ENCODE results near the gene PPP2CA.
"Not testable (repeated sequence)": the region's sequence is repeated elsewhere in the genome, so short reads cannot be mapped to it uniquely, and the experiment has no call there.

PPP2CA gene

DNA sequence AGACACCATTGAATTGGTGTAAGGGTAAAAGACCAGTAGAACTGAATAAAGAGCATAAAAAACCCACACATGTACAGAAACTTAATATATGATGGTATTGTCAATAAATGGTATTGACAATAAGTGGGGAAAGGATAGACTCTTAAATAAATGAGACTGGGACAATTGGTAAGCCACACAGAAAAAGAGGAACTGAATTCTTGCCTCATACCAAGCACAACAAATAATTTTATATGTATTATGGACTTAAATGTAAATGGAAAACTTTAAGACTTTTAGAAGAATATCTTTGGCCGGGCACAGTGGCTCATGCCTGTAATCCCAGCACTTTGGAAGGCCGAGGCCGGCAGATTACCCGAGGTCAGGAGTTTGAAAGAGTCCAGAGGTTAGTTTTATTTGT, 37.9 kb upstream of the PPP2CA start (continued):
- TF ChIP-seq, protein P1, sequence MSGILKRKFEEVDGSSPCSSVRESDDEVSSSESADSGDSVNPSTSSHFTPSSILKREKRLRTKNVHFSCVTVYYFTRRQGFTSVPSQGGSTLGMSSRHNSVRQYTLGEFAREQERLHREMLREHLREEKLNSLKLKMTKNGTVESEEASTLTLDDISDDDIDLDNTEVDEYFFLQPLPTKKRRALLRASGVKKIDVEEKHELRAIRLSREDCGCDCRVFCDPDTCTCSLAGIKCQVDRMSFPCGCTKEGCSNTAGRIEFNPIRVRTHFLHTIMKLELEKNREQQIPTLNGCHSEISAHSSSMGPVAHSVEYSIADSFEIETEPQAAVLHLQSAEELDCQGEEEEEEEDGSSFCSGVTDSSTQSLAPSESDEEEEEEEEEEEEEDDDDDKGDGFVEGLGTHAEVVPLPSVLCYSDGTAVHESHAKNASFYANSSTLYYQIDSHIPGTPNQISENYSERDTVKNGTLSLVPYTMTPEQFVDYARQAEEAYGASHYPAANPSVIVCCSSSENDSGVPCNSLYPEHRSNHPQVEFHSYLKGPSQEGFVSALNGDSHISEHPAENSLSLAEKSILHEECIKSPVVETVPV (CRISPR knock-in tag; IDR thresholded peaks at IDR 0.05): no peak
- TF ChIP-seq ZC3H10 (CRISPR knock-in tag; IDR thresholded peaks at IDR 0.05): no peak
- no peak for TF ChIP-seq ISL1 (CRISPR knock-in tag; IDR thresholded peaks at IDR 0.05)

DNA sequence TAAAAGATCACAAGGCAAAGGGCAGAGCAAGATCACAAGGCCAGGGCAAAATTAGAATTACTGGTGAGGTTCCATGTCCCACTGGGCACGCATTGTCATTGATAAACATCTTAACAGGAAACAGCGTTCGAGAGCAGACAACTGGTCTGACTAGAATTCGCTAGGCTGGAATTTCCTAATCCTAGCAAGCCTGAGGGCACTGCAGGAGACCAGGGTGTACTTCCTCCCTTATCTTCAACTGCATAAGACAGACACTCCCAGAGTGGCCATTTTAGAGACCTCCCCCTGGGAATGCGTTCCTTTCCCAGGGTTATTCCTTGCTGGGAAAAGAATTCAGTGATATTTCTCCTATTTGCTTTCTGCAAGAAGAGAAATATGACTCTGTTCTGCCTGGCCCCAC, 36.8 kb upstream of the PPP2CA start:
- ATAC-seq: not testable (repeated sequence)

DNA sequence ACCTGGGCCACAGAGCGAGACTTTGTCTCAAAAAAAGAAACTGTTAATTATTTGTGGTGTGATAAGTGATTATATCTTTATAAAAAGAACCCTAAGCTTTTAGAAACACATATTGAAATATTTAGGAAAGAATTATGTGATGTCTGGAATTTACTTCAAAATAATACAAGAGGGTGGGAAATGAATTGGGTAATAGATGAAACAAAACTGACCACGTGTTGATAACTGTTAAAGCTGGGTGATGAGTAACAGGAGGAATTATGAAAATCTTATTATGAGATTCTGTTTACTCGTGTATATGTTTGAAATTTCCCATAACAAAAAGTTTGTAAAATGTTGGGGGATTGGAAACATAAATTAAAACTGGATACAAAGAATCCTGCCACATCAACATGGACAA, 33.0 kb upstream of the PPP2CA start:
- no peak for TF ChIP-seq SNAI2 (CRISPR knock-in tag; IDR thresholded peaks at IDR 0.05)
- TF ChIP-seq TOX (CRISPR knock-in tag; IDR thresholded peaks at IDR 0.05; ENCODE audit: borderline replicate concordance): no peak
- no peak for TF ChIP-seq TCF4 (CRISPR knock-in tag; IDR thresholded peaks at IDR 0.05; ENCODE audit: borderline replicate concordance)
- no peak for TF ChIP-seq ESRRG (CRISPR knock-in tag; IDR thresholded peaks at IDR 0.05)
- TF ChIP-seq ZFP30 (CRISPR knock-in tag; IDR thresholded peaks at IDR 0.05): no peak
- no peak for TF ChIP-seq CSDC2 (CRISPR knock-in tag; IDR thresholded peaks at IDR 0.05)
- no peak for TF ChIP-seq BACH2 (CRISPR knock-in tag; IDR thresholded peaks at IDR 0.05; ENCODE audit: borderline replicate concordance)
- no peak for TF ChIP-seq RARB (CRISPR knock-in tag; IDR thresholded peaks at IDR 0.05)
- no peak for TF ChIP-seq ZNF8 (CRISPR knock-in tag; IDR thresholded peaks at IDR 0.05)
- TF ChIP-seq, protein P2, sequence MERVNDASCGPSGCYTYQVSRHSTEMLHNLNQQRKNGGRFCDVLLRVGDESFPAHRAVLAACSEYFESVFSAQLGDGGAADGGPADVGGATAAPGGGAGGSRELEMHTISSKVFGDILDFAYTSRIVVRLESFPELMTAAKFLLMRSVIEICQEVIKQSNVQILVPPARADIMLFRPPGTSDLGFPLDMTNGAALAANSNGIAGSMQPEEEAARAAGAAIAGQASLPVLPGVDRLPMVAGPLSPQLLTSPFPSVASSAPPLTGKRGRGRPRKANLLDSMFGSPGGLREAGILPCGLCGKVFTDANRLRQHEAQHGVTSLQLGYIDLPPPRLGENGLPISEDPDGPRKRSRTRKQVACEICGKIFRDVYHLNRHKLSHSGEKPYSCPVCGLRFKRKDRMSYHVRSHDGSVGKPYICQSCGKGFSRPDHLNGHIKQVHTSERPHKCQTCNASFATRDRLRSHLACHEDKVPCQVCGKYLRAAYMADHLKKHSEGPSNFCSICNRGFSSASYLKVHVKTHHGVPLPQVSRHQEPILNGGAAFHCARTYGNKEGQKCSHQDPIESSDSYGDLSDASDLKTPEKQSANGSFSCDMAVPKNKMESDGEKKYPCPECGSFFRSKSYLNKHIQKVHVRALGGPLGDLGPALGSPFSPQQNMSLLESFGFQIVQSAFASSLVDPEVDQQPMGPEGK (CRISPR knock-in tag; IDR thresholded peaks at IDR 0.05; ENCODE audit: borderline replicate concordance): no peak
- TF ChIP-seq, protein P3, sequence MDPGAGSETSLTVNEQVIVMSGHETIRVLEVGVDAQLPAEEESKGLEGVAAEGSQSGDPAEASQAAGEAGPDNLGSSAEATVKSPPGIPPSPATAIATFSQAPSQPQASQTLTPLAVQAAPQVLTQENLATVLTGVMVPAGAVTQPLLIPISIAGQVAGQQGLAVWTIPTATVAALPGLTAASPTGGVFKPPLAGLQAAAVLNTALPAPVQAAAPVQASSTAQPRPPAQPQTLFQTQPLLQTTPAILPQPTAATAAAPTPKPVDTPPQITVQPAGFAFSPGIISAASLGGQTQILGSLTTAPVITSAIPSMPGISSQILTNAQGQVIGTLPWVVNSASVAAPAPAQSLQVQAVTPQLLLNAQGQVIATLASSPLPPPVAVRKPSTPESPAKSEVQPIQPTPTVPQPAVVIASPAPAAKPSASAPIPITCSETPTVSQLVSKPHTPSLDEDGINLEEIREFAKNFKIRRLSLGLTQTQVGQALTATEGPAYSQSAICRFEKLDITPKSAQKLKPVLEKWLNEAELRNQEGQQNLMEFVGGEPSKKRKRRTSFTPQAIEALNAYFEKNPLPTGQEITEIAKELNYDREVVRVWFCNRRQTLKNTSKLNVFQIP (CRISPR knock-in tag; IDR thresholded peaks at IDR 0.05; ENCODE audit: borderline replicate concordance, low read depth): no peak
- no peak for ATAC-seq

DNA sequence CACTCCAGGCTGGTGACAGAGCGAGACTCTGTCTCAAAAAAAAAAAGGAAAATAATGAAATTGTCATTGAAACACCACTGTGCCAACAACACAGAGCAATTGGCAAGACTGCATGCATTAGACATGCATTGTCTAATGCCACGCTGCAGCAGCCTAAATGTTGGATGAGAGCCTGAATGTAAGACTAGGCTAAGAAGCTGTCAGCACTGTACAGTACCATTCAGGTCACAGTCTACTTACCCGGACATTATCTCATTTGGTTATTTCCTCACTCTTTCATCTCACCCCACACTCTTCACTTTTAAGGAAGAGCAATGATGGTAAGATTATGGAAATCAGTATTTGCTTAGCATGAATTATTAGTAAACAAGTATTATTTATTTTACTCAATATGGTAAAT, 31.3 kb upstream of the PPP2CA start:
- TF ChIP-seq, protein P4, sequence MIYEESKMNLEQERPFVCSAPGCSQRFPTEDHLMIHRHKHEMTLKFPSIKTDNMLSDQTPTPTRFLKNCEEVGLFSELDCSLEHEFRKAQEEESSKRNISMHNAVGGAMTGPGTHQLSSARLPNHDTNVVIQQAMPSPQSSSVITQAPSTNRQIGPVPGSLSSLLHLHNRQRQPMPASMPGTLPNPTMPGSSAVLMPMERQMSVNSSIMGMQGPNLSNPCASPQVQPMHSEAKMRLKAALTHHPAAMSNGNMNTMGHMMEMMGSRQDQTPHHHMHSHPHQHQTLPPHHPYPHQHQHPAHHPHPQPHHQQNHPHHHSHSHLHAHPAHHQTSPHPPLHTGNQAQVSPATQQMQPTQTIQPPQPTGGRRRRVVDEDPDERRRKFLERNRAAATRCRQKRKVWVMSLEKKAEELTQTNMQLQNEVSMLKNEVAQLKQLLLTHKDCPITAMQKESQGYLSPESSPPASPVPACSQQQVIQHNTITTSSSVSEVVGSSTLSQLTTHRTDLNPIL (CRISPR knock-in tag; IDR thresholded peaks at IDR 0.05; ENCODE audit: low read depth): no peak
- TF ChIP-seq CSDC2 (CRISPR knock-in tag; IDR thresholded peaks at IDR 0.05) (no peak), GLIS3 (CRISPR knock-in tag; IDR thresholded peaks at IDR 0.05) (no peak), BACH2 (CRISPR knock-in tag; IDR thresholded peaks at IDR 0.05; ENCODE audit: borderline replicate concordance) (no peak), ZFP3 (CRISPR knock-in tag; IDR thresholded peaks at IDR 0.05) (no peak), ESRRG (CRISPR knock-in tag; IDR thresholded peaks at IDR 0.05) (no peak), OSR1 (CRISPR knock-in tag; IDR thresholded peaks at IDR 0.05) (no peak), PPARA (CRISPR knock-in tag; IDR thresholded peaks at IDR 0.05; ENCODE audit: borderline replicate concordance) (no peak), ZFP30 (CRISPR knock-in tag; IDR thresholded peaks at IDR 0.05) (no peak), ZNF565 (CRISPR knock-in tag; conservative IDR thresholded peaks at IDR 0.05; ENCODE audit: low read depth) (no peak), ZC3H10 (CRISPR knock-in tag; IDR thresholded peaks at IDR 0.05) (no peak)
- TF ChIP-seq, protein P5, sequence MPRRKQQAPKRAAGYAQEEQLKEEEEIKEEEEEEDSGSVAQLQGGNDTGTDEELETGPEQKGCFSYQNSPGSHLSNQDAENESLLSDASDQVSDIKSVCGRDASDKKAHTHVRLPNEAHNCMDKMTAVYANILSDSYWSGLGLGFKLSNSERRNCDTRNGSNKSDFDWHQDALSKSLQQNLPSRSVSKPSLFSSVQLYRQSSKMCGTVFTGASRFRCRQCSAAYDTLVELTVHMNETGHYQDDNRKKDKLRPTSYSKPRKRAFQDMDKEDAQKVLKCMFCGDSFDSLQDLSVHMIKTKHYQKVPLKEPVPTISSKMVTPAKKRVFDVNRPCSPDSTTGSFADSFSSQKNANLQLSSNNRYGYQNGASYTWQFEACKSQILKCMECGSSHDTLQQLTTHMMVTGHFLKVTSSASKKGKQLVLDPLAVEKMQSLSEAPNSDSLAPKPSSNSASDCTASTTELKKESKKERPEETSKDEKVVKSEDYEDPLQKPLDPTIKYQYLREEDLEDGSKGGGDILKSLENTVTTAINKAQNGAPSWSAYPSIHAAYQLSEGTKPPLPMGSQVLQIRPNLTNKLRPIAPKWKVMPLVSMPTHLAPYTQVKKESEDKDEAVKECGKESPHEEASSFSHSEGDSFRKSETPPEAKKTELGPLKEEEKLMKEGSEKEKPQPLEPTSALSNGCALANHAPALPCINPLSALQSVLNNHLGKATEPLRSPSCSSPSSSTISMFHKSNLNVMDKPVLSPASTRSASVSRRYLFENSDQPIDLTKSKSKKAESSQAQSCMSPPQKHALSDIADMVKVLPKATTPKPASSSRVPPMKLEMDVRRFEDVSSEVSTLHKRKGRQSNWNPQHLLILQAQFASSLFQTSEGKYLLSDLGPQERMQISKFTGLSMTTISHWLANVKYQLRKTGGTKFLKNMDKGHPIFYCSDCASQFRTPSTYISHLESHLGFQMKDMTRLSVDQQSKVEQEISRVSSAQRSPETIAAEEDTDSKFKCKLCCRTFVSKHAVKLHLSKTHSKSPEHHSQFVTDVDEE (CRISPR knock-in tag; IDR thresholded peaks at IDR 0.05): no peak
- no peak for ATAC-seq

Data from SK-N-SH treated with all-trans-retinoic acid at 6 μM for 48 hours (cell line).